ENCODE data around the gene GAA. TPM values are rescaled to one million over a fixed set of nuclear protein-coding genes. Genes with fewer than 3 reads are reported as not detected.

The GAA gene
- total RNA-seq: 100 to 1,000 TPM in 5 of 7 donors, 10 to 100 TPM in 2; 53.6 to 166 (median 133) TPM
- 10 to 100 TPM; 22.7 to 53.8 (median 34.3) TPM for polyA plus RNA-seq
- long read RNA-seq, donor 1, transcript GAA-202 (21 exons, 3,549 nt): major isoform, 5 of 24 reads
- long read RNA-seq, donor 1, partial matches to known transcripts: 17 of 24 reads
- long read RNA-seq, donor 1, other reads (novel, unspliced or antisense): 0 of 24 reads
- long read RNA-seq, donor 2, transcript GAA-202 (21 exons, 3,549 nt): major isoform, 10 of 22 reads
- long read RNA-seq, donor 2, partial matches to known transcripts: 8 of 22 reads
- long read RNA-seq, donor 2, other reads (novel, unspliced or antisense): 0 of 22 reads

- intact Hi-C loops (cut with DNase I; ENCODE audit: low total_unique reads): no loop called here
- 0 to 1% (median 0%) methylated on average over 8 to 114 of the region's 114 CpGs for WGBS, 5 donors
- Histone ChIP-seq H3K27me3 (replicated peaks in 1 of 7) (peaks cover 0 to 3% (median 0%) of the 10 kb centered on the region in 7 donors), H3K4me1 (peaks cover 14 to 47% (median 31%) of the 10 kb centered on the region in 6 donors), H3K36me3 (peaks cover 0 to 8% (median 0%) of the 10 kb centered on the region in 6 donors), H3K9me3 (no peaks in the 10 kb centered on the region), H3K27ac (peak within 1 kb of the TSS; percentile 68 to 95 (median 88)), H3K4me3 (peak within 1 kb of the TSS; percentile 68 to 95 (median 81))
- TF ChIP-seq CTCF (IDR thresholded peaks at IDR 0.05 in 8 of 11, conservative IDR thresholded peaks at IDR 0.05 in 3 of 11): peak; percentile 26 to 98 (median 93)
- TF ChIP-seq POLR2A (IDR thresholded peaks at IDR 0.05): peak in 2 of 3 donors; percentile 15 to 24
- peak; percentile 84 to 87 (median 84) for TF ChIP-seq POLR2AphosphoS5 (IDR thresholded peaks at IDR 0.05)
- peak; percentile 97 for DNase-seq
Observed at GRCh38 chr17:80101011-80101945, at the start of gene GAA. Gene GAA (plus strand): TSS chr17:80101581. CDS start chr17:80104587, 3,006 bp downstream.

- intact Hi-C loops (cut with DNase I; ENCODE audit: low total_unique reads): no loop called here
- Histone ChIP-seq H3K9me3 (no peaks in the 10 kb centered on the region), H3K4me3 (no peak overlapping the region), H3K4me1 (peaks cover 0 to 10% (median 2%) of the 10 kb centered on the region in 6 donors), H3K36me3 (no peaks in the 10 kb centered on the region), H3K27ac (no peak overlapping the region), H3K27me3 (replicated peaks in 1 of 7) (no peaks in the 10 kb centered on the region)
- no peak for DNase-seq
- WGBS, 5 donors: 75 to 97% (median 92%) methylated on average over 5 to 11 of the region's 11 CpGs
- no peak for TF ChIP-seq POLR2AphosphoS5 (IDR thresholded peaks at IDR 0.05)
- TF ChIP-seq CTCF (IDR thresholded peaks at IDR 0.05 in 8 of 11, conservative IDR thresholded peaks at IDR 0.05 in 3 of 11): no peak
- TF ChIP-seq POLR2A (IDR thresholded peaks at IDR 0.05): no peak
Observed at GRCh38 chr17:80051681-80052080, 49.7 kb upstream of the GAA start.

- Histone ChIP-seq H3K4me3 (no peak overlapping the region), H3K27me3 (replicated peaks in 1 of 7) (no peaks in the 10 kb centered on the region), H3K36me3 (no peaks in the 10 kb centered on the region), H3K9me3 (no peaks in the 10 kb centered on the region), H3K4me1 (peaks cover 0 to 10% (median 2%) of the 10 kb centered on the region in 6 donors), H3K27ac (peak overlapping the region in 2 of 8 donors; percentile 34 to 43)
- intact Hi-C loops (cut with DNase I; ENCODE audit: low total_unique reads): no loop called here
- WGBS, 5 donors: 89 to 95% (median 93%) methylated on average over 10 of the region's 10 CpGs
- no peak for DNase-seq
- TF ChIP-seq POLR2AphosphoS5 (IDR thresholded peaks at IDR 0.05) (no peak), POLR2A (IDR thresholded peaks at IDR 0.05) (no peak), CTCF (IDR thresholded peaks at IDR 0.05 in 8 of 11, conservative IDR thresholded peaks at IDR 0.05 in 3 of 11) (no peak)
Observed at GRCh38 chr17:80053102-80053501, 48.3 kb upstream of the GAA start.

All from spleen (tissue), 13 donors.